T1000 (cell line): ENCODE data around the gene NEO1.

Experiments used
- DNase-seq: peaks from one replicate; lab custom pipeline; 2025; ENCODE audit warnings: mixed read lengths; lab: John Stamatoyannopoulos, UW

Gene NEO1

GRCh38 chr15:73051807-73052652, at the start of gene NEO1:
TSS of gene NEO1 (plus strand) at chr15:73052463. CDS start at chr15:73052676, 213 bp downstream.
- peak; percentile 62 for DNase-seq

GRCh38 chr15:73004462-73004861, 47.8 kb upstream of the NEO1 start:
- DNase-seq: no peak

- no peak for DNase-seq
Measured at GRCh38 chr15:73005032-73005431, 47.2 kb upstream of the NEO1 start.

GRCh38 chr15:73005446-73005845, 46.8 kb upstream of the NEO1 start:
- DNase-seq: no peak

- no peak for DNase-seq
Measured at GRCh38 chr15:73006523-73006922, 45.7 kb upstream of the NEO1 start.

- DNase-seq: no peak
Measured at GRCh38 chr15:73009066-73010056, 42.9 kb upstream of the NEO1 start.

- DNase-seq: no peak
Measured at GRCh38 chr15:73010154-73011152, 41.8 kb upstream of the NEO1 start.

GRCh38 chr15:73014904-73015303, 37.4 kb upstream of the NEO1 start:
- DNase-seq: no peak

GRCh38 chr15:73015493-73015892, 36.8 kb upstream of the NEO1 start:
- no peak for DNase-seq

- DNase-seq: no peak
Measured at GRCh38 chr15:73017987-73018386, 34.3 kb upstream of the NEO1 start.

- no peak for DNase-seq
Measured at GRCh38 chr15:73019154-73019553, 33.1 kb upstream of the NEO1 start.

GRCh38 chr15:73019601-73020146, 32.6 kb upstream of the NEO1 start:
- DNase-seq: no peak

GRCh38 chr15:73021139-73021621, 31.1 kb upstream of the NEO1 start:
- DNase-seq: no peak

GRCh38 chr15:73022161-73022560, 30.1 kb upstream of the NEO1 start:
- DNase-seq: no peak

- no peak for DNase-seq
Measured at GRCh38 chr15:73023071-73023470, 29.2 kb upstream of the NEO1 start.

GRCh38 chr15:73024168-73024567, 28.1 kb upstream of the NEO1 start:
- no peak for DNase-seq

- DNase-seq: no peak
Measured at GRCh38 chr15:73026511-73027054, 25.7 kb upstream of the NEO1 start.

- no peak for DNase-seq
Measured at GRCh38 chr15:73028031-73028430, 24.2 kb upstream of the NEO1 start.

GRCh38 chr15:73028831-73029451, 23.3 kb upstream of the NEO1 start:
- DNase-seq: no peak

GRCh38 chr15:73030122-73030679, 22.1 kb upstream of the NEO1 start:
- no peak for DNase-seq
